HCT116 (cell line): ENCODE measurements around the gene LEFTY2. TPM values are rescaled to one million over a fixed set of nuclear protein-coding genes. Genes with fewer than 3 reads are reported as not detected.

Experiments
- ATAC-seq: fragments of 200-7000 bp; cut with Tn5 transposase; 2 replicates; pipeline ENCODE4 v1.9.1; 2020; ENCODE audit warnings: mild to moderate bottlenecking, moderate library complexity
- BruUV-seq: library from RNA; stranded (reverse); fragments of 400-500 nt; replicated peaks from 2 replicates; lab custom pipeline; 2021; lab: Mats Ljungman, UMichigan
- CTCF ChIA-PET: fragments of 300-600 bp; sonication (Branson Sonifier 250); formaldehyde crosslinking; loops from one replicate; lab custom pipeline; 2021; ENCODE audit warnings: antibody characterized with exemption; lab: Charles Lee
- POLR2A ChIA-PET: fragments of 300-600, 350-600 bp; sonication (Branson Sonifier 250); formaldehyde crosslinking; loops from one replicate; lab custom pipeline; 2021; ENCODE audit warnings: antibody characterized with exemption; lab: Charles Lee
- RAD21 ChIA-PET, 2 experiments: fragments of 300-600 bp; sonication (Branson Sonifier 250); formaldehyde crosslinking; loops; one replicate each; lab custom pipeline; 2023; ENCODE audit warnings: low total read pairs in 2 of 2; ENCODE audit not compliant: uncharacterized antibody in 2 of 2, unreplicated experiment in 2 of 2, low non-redundant PET in 1 of 2; lab: Charles Lee
- DNase-seq: peaks from one replicate; pipeline ENCODE4 v3.0.0-alpha.2; 2010; ENCODE audit warnings: low read depth, low spot score
- H2AFZ ChIP-seq: fragments of 200-600 bp; shearing (Covaris generic), sonication (generic); 2 replicates; pipeline ENCODE4 v1.6.1; 2017; ENCODE audit warnings: low read depth, mixed run types, mixed read lengths, antibody characterized with exemption, low read length; ENCODE audit not compliant: poor library complexity, severe bottlenecking
- H3K27ac ChIP-seq: 2 replicates; pipeline ENCODE4 v1.5.1; 2012; ENCODE audit warnings: low read depth, low read length
- H3K27me3 ChIP-seq: fragments of 200-600 bp; sonication (generic); 2 replicates; pipeline ENCODE4 v1.6.1; 2016; ENCODE audit warnings: mixed run types, low read length, mixed read lengths; ENCODE audit not compliant: insufficient read depth
- H3K36me3 ChIP-seq, 2 experiments: fragments of 200-500 bp in 1 of 2; fragments of 200-600 bp in 1 of 2; sonication (Bioruptor generic) in 1 of 2; sonication (generic) in 1 of 2; 2 replicates each; pipeline versions ENCODE4 v1.5.1 to v1.6.1; 2014 to 2016; ENCODE audit warnings: low read length in 2 of 2, inconsistent platforms in 1 of 2, mixed read lengths in 1 of 2, mixed run types in 1 of 2; ENCODE audit not compliant: insufficient read depth in 2 of 2, control insufficient read depth in 1 of 2
- H3K4me1 ChIP-seq, 2 experiments: fragments of 200-600 bp in 1 of 2; sonication (generic) in 1 of 2; 2 replicates each; pipeline versions ENCODE4 v1.5.1 to v1.6.1; 2012 to 2017; ENCODE audit warnings: low read length in 2 of 2, inconsistent platforms in 1 of 2, mild to moderate bottlenecking in 1 of 2, mixed read lengths in 1 of 2, mixed run types in 1 of 2, moderate library complexity in 1 of 2; ENCODE audit not compliant: insufficient read depth in 2 of 2, control insufficient read depth in 1 of 2
- H3K4me2 ChIP-seq: fragments of 200-600 bp; sonication (generic); 2 replicates; pipeline ENCODE4 v1.6.1; 2017; ENCODE audit warnings: mixed run types, low read length, mixed read lengths
- H3K4me3 ChIP-seq, 2 experiments: fragments of 200-600 bp in 1 of 2; sonication (generic) in 1 of 2; replicated peaks in 1 of 2; 2 replicates each; pipeline ENCODE4 v1.5.1; 2011 to 2016; ENCODE audit warnings: low read length in 2 of 2, control low read depth in 1 of 2, low read depth in 1 of 2, mild to moderate bottlenecking in 1 of 2, mixed read lengths in 1 of 2, mixed run types in 1 of 2
- H3K79me2 ChIP-seq: fragments of 200-600 bp; sonication (generic); 2 replicates; pipeline ENCODE4 v1.6.1; 2017; ENCODE audit warnings: mild to moderate bottlenecking, mixed run types, low read length, moderate library complexity, mixed read lengths; ENCODE audit not compliant: insufficient read depth
- H3K9ac ChIP-seq: fragments of 200-600 bp; sonication (generic); 2 replicates; pipeline ENCODE4 v1.6.1; 2016; ENCODE audit warnings: low read length, mixed read lengths
- H3K9me2 ChIP-seq: fragments of 200-600 bp; sonication (generic), shearing (Covaris generic); 2 replicates; pipeline ENCODE4 v1.6.1; 2017; ENCODE audit warnings: mixed run types, mild to moderate bottlenecking, moderate library complexity; ENCODE audit not compliant: insufficient read depth
- H3K9me3 ChIP-seq, 2 experiments: fragments of 200-500 bp in 1 of 2; fragments of 200-600 bp in 1 of 2; sonication (Bioruptor generic) in 1 of 2; sonication (generic) in 1 of 2; 2 replicates each; pipeline ENCODE4 v1.6.1; 2014 to 2017; ENCODE audit warnings: low read length in 2 of 2, mixed read lengths in 2 of 2, inconsistent platforms in 1 of 2, low read depth in 1 of 2, mild to moderate bottlenecking in 1 of 2, mixed run types in 1 of 2, moderate library complexity in 1 of 2; ENCODE audit not compliant: control insufficient read depth in 1 of 2, insufficient read depth in 1 of 2
- H4K20me1 ChIP-seq: fragments of 200-600 bp; sonication (generic), shearing (Covaris generic); 2 replicates; pipeline ENCODE4 v1.6.1; 2017; ENCODE audit warnings: mixed run types, mild to moderate bottlenecking, moderate library complexity; ENCODE audit not compliant: insufficient read depth
- JUND ChIP-seq: IDR thresholded peaks from 2 replicates; pipeline ENCODE4 v1.6.1; 2012
- POLR2A ChIP-seq: IDR thresholded peaks from 2 replicates; pipeline ENCODE4 v1.7.0; 2011; ENCODE audit warnings: borderline replicate concordance; ENCODE audit not compliant: insufficient read depth, insufficient read length; ENCODE audit errors: extremely low read depth
- POLR2AphosphoS5 ChIP-seq: IDR thresholded peaks from 2 replicates; pipeline ENCODE4 v1.6.1; 2011; ENCODE audit warnings: mild to moderate bottlenecking, low read depth, low read length, moderate library complexity
- REST ChIP-seq: IDR thresholded peaks from 2 replicates; pipeline ENCODE4 v1.6.1; 2012; ENCODE audit warnings: low read depth
- ZBTB33 ChIP-seq: IDR thresholded peaks from 2 replicates; pipeline ENCODE4 v1.6.1; 2011; ENCODE audit warnings: mild to moderate bottlenecking, low read length, moderate library complexity; ENCODE audit not compliant: insufficient replicate concordance; ENCODE audit errors: extremely low read depth
- intact Hi-C: fragments of 100-400 bp; cut with micrococcal nuclease; formaldehyde crosslinking; loops from 2 replicates; pipeline ENCODE4 v1.10.0; 2022
- total RNA-seq: library from RNA; stranded (reverse); gene quantifications from one replicate; pipeline ENCODE4 v1.2.1, GENCODE V29; 2021; ENCODE audit not compliant: unreplicated experiment
- TF ChIP-seq, protein P1 (sequence below): IDR thresholded peaks from 2 replicates; pipeline ENCODE4 v1.6.1; 2012

LEFTY2 gene
- total RNA-seq, 1 experiment from 2014 or later: not detected

DNA sequence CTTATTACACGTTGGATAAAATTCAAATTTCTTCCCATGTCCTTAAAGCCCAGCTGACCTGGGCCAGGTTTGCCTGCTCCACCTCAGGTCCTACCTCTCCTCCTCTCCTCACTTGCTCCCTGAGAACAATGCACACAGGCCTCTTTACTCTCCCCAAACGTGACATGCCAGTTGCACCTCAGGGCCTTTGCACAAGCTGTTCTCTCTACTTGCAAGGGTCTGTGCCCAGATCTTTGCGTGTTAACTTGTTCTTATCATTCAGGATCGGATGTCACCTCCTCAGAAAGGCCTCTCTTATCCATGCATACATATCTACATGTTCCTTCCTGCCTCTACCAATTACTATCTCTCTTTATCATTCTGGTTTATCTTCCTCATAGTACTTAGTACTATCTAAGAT lies 37.4 kb downstream of the LEFTY2 start (continued):
- no peak for TF ChIP-seq ZBTB33
- no peak for TF ChIP-seq POLR2AphosphoS5
- TF ChIP-seq, protein P1, sequence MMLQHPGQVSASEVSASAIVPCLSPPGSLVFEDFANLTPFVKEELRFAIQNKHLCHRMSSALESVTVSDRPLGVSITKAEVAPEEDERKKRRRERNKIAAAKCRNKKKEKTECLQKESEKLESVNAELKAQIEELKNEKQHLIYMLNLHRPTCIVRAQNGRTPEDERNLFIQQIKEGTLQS: no peak
- TF ChIP-seq, all 23 proteins: peak for 0

- ChIA-PET POLR2A (no interaction called here), CTCF (interaction anchor here (1.0 kb wide), 1 partner anchor 16 kb away, joined by 3 read pairs; no protein-coding TSS in a partner anchor), RAD21 (no interaction called here)
- BruUV-seq: no TSS peak
- H3K27ac ChIP-seq: no peak overlapping the region
- H3K9me2 ChIP-seq: no peaks in the 10 kb centered on the region
- no peak overlapping the region for H3K4me3 ChIP-seq
- TF ChIP-seq ZBTB33 (no peak), POLR2A (no peak), JUND (no peak), REST (no peak)
- H3K4me1 ChIP-seq: peaks cover 8 to 12% of the 10 kb centered on the region in 2 experiments; a peak in 3 of 4 replicates
- intact Hi-C loops: no loop called here
- DNase-seq (no peak), ATAC-seq (no peak)
- H3K79me2 ChIP-seq: no peaks in the 10 kb centered on the region
- no peaks in the 10 kb centered on the region for H3K27me3 ChIP-seq
- no peaks in the 10 kb centered on the region for H3K36me3 ChIP-seq
- no peak overlapping the region for H3K9ac ChIP-seq
- no peaks in the 10 kb centered on the region for H3K9me3 ChIP-seq
- H4K20me1 ChIP-seq: no peaks in the 10 kb centered on the region
- H2AFZ ChIP-seq: no peak overlapping the region
- H3K4me2 ChIP-seq: no peak overlapping the region
Observed at GRCh38 chr1:225899044-225899925, 41.7 kb downstream of the LEFTY2 start.
